Aorta (tissue), 5 donors: Measurements from ENCODE around the gene CCDC85C. TPM values are rescaled to one million over a fixed set of nuclear protein-coding genes. Genes with fewer than 3 reads are reported as not detected.
"Not testable (repeated sequence)": the region's sequence is repeated elsewhere in the genome, so short reads cannot be mapped to it uniquely, and the experiment has no call there.

Source experiments
- ATAC-seq: fragments of 200-7000 bp; cut with Tn5 transposase; one replicate; pipeline ENCODE4 v1.9.1; 2022; ENCODE audit warnings: moderate library complexity; ENCODE audit not compliant: low FRiP score
- DNase-seq, 2 donors: peaks; one replicate each; pipeline ENCODE4 v3.0.0-alpha.2; 2020
- H3K27ac ChIP-seq, 2 donors: one replicate each; pipeline ENCODE4 v1.5.1; 2013; ENCODE audit warnings: low read length in 2 of 2, mild to moderate bottlenecking in 2 of 2, moderate library complexity in 2 of 2, control low read depth in 1 of 2, inconsistent platforms in 1 of 2, low read depth in 1 of 2
- H3K27me3 ChIP-seq, 2 donors: one replicate each; pipeline ENCODE4 v1.6.1; 2013; ENCODE audit warnings: control low read depth in 1 of 2, low read length in 1 of 2, mild to moderate bottlenecking in 1 of 2, moderate library complexity in 1 of 2; ENCODE audit not compliant: insufficient read depth in 2 of 2, control insufficient read depth in 1 of 2
- H3K36me3 ChIP-seq, 2 donors: one replicate each; pipeline ENCODE4 v1.6.1; 2013; ENCODE audit warnings: control low read depth in 1 of 2, low read length in 1 of 2, mild to moderate bottlenecking in 1 of 2; ENCODE audit not compliant: insufficient read depth in 2 of 2, control insufficient read depth in 1 of 2
- H3K4me1 ChIP-seq, 2 donors: one replicate each; pipeline ENCODE4 v1.6.1; 2013; ENCODE audit warnings: low read length in 2 of 2, control low read depth in 1 of 2, mild to moderate bottlenecking in 1 of 2, moderate library complexity in 1 of 2; ENCODE audit not compliant: insufficient read depth in 2 of 2, control insufficient read depth in 1 of 2
- H3K4me3 ChIP-seq, 2 donors: one replicate each; pipeline ENCODE4 v1.5.1; 2013; ENCODE audit warnings: low read length in 2 of 2, control low read depth in 1 of 2, mild to moderate bottlenecking in 1 of 2
- H3K9me3 ChIP-seq: one replicate; pipeline ENCODE4 v1.6.1; 2013; ENCODE audit warnings: mild to moderate bottlenecking, low read length; ENCODE audit not compliant: control insufficient read depth
- WGBS, 2 donors: extraction: QIAGEN DNeasy Blood & Tissue Kit; methylation state at CpG; one replicate each; pipeline ENCODE4 v1.1.7; 2013; 5-methylcytosine and 5-hydroxymethylcytosine counted together
- intact Hi-C, 2 donors: fragments of 100-400 bp; cut with DNase I; formaldehyde crosslinking; loops; one replicate each; pipeline versions ENCODE4 v1.14.2 to v1.15.0; 2022
- polyA plus RNA-seq, 2 donors: library from polyadenylated mRNA; stranded (reverse); fragments of 200-250 nt; gene quantifications; one replicate each; pipeline ENCODE4 v1.2.3, GENCODE V29; 2013
- total RNA-seq, 2 donors: library from RNA; stranded (reverse); fragmentation: NEBNext Ultra II Directional; extraction: Animal tissue kit (Norgen Biotek cat#: 25700); gene quantifications; one replicate each; pipeline ENCODE4 v1.2.1, GENCODE V29; 2021
- donor health status: healthy with polysubstance abuse.
- donor health status: Bipolar disorder and iron deficiency.
- donor health status: DM: no; HTN: no; CAD: no.
- donor health status: DM: no; HTN: no; CAD: no.
- donor health status: DM: yes; HTN: yes; CAD: no.

CCDC85C gene
- total and polyA plus RNA-seq, 4 donors, result 1.2 to 8.1 (median 7.0) TPM

DNA sequence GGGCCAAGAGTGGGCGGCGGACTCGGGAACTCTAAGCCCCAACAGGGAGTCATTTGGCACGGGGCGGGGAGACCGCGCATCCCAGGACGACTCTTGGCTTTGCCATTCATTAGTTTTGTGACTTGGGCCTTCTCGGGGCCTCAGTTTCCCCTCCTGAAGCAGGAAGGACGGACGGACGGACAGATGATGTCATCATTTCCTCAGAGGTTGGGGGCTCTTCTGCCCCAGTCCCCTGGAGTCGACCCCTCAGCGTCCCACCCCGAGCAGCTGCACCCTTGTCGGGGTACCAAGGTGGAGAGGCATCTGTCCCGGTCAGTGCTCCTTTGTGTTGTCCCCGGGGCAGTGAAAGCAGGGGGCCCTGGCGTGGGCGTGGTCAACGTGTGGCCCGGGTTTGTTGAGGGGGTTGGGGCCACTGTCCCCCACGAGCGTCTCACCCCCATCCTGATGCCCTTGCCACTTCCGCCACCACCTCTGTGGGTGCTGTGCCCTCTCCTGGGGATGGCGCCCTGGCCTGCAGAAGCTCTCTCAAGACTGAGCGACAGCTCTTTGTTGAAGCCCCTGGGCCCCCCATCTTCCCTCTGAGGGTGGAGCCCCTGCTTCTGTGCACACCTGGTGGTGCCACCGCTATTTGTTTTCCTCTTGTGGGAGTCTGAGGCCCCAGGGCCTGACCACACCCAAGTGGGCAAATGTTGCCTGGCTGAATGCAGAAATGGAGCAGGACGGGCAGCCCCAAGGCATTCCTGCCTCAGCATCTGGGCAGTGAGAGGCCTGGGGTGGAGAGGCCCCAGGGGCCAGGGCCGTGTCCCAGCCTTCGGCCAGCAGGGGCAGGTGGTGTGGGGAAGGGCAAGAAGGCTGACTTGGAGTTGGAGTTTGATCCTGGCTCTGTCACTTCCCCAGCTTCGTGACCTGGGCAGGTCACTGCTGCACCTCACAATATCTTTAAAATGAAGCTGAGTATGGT lies 41.8 kb upstream of the CCDC85C start:
- intact Hi-C loops, result no loop called here
- DNase-seq (no peak), ATAC-seq (no peak)
- H3K36me3 ChIP-seq, result no peaks in the 10 kb centered on the region
- no peaks in the 10 kb centered on the region for H3K27me3 ChIP-seq
- H3K4me1 ChIP-seq, result no peaks in the 10 kb centered on the region
- no peaks in the 10 kb centered on the region for H3K9me3 ChIP-seq
- H3K27ac ChIP-seq, result no peak overlapping the region
- peak overlapping the region in 1 of 2 donors; percentile 6 for H3K4me3 ChIP-seq
- WGBS, 2 donors, result 53 to 55% methylated on average over 29 to 32 of the region's 32 CpGs

DNA sequence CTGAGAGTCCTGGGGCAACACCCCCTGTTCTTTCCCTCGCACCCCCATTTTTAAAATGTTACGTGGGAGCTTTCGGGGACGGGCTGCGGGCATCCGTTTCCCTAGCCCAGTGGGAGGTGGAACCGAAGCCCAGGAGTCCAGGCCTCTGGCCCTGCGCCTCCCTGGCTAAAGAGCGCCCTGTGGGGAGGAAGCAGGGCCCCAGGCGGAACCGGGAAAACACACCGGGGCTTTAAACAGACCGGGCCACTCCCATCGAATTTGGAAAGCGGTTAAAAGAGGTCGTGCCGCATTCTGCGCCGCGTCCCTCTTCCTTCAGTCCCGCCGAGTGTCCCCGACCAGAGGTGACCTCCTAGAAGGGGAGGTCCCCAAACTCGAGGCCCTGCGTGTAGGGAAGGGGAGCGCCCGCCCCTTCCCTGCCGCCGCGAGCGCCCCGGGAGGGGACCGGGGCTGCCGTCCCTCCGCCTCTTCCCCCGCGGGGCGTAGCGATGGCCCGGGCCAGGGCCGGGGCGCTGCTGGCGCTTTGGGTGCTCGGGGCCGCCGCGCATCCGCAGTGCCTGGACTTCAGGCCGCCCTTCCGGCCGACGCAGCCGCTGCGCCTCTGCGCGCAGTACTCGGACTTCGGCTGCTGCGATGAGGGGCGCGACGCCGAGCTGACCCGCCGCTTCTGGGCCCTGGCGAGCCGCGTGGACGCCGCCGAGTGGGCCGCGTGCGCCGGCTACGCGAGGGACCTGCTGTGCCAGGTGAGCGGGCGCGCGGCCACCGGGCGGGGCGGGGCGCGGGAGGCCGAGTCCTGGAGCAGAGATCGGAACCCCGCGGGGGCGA lies 40.9 kb upstream of the CCDC85C start, which contains the start of gene HHIPL1:
Gene HHIPL1 (plus strand): TSS at position 407 of the 822 bp plus-strand sequence. CDS start 79 bp downstream, at position 486.
- no peaks in the 10 kb centered on the region for H3K27me3 ChIP-seq
- H3K9me3 ChIP-seq, result no peaks in the 10 kb centered on the region
- intact Hi-C loops, result no loop called here
- peak; percentile 48 for ATAC-seq
- H3K4me3 ChIP-seq, result peak within 1 kb of the TSS; percentile 6 to 24
- H3K36me3 ChIP-seq, result no peaks in the 10 kb centered on the region
- H3K4me1 ChIP-seq, result no peaks in the 10 kb centered on the region
- no peak within 1 kb of the TSS for H3K27ac ChIP-seq
- WGBS, 2 donors, result 8 to 10% methylated on average over 71 to 91 of the region's 91 CpGs
- DNase-seq, result no peak

DNA sequence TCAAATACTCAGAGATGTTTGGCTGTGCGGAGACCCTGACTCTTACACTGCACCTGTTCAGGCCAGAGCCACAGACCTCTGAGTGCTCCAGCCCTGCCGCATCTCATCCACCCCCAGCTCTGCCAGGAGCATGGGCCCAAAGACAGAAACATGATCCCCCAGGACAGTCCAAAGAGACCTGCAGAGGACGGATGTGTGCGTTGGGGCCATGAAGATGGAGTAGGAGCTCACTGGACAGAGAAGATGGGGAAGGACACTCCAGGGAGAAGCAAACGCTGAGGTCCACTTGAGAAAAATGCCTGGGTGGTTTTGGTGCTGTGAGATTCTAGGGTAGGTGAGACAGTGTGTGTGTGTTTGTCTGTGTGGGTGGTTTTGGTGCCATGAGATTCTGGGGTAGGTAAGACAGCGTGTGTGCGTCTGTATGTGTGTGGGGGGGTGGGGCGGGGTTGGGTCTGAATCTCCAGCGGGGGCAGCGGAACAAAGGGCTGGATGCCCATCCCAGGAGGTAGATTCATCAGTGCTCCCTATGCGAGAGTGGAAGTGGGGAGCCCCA lies 40.1 kb upstream of the CCDC85C start:
- Histone ChIP-seq H3K9me3 (no peaks in the 10 kb centered on the region), H3K36me3 (no peaks in the 10 kb centered on the region), H3K27me3 (no peaks in the 10 kb centered on the region), H3K27ac (no peak overlapping the region), H3K4me3 (no peak overlapping the region), H3K4me1 (no peaks in the 10 kb centered on the region)
- ATAC-seq (no peak), DNase-seq (no peak)
- intact Hi-C loops, result no loop called here
- WGBS, 2 donors, result 94 to 96% methylated on average over 11 of the region's 11 CpGs

DNA sequence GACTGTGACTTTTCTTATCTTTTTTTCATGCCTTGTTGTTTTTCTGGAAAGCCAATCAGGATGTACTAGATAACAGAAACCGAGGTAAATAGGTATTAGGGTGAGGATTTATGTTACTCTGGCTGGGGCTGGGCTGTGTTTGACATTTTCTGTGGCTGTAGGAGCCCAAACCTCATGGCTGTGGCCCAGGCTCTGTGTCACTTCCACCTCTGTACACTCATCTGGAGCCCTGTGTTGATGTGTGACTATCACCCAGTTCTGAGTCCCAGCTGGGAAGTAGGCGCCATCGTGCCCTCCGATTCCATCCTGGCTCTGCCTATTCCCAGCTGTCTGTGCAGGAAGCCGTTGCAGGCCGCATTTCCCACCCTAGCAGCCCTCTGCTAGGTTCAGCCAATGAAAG lies 39.3 kb upstream of the CCDC85C start:
- 76 to 80% methylated on average over 6 of the region's 6 CpGs for WGBS, 2 donors
- ATAC-seq, result no peak
- Histone ChIP-seq H3K4me3 (no peak overlapping the region), H3K27me3 (no peaks in the 10 kb centered on the region), H3K4me1 (no peaks in the 10 kb centered on the region), H3K36me3 (no peaks in the 10 kb centered on the region), H3K27ac (no peak overlapping the region), H3K9me3 (no peaks in the 10 kb centered on the region)
- intact Hi-C loops, result no loop called here
- no peak for DNase-seq

DNA sequence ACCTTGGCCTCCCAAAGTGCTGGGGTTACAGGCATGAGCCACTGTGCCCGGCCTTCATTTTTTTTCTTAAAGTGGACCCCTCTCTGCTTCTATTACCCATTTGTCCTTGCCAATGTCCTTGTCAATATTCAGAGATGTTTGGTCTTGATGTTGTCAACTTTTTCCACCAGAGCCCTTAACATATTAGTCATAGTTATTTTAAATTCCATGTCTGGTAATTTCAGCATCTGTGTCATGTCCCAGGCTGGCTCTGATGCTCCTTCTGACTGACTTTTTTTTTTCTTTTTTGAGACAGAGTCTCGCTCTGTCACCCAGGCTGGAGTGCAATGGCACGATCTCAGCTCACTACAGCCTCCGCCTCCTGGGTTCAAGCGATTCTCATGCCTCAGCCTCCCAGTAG lies 38.8 kb upstream of the CCDC85C start:
- H3K36me3 ChIP-seq, H3K4me3 ChIP-seq, H3K4me1 ChIP-seq, H3K9me3 ChIP-seq, ATAC-seq, intact Hi-C loops, H3K27ac ChIP-seq, H3K27me3 ChIP-seq, DNase-seq: not testable (repeated sequence)
- WGBS, 2 donors, result 95 to 97% methylated on average over 5 of the region's 5 CpGs

DNA sequence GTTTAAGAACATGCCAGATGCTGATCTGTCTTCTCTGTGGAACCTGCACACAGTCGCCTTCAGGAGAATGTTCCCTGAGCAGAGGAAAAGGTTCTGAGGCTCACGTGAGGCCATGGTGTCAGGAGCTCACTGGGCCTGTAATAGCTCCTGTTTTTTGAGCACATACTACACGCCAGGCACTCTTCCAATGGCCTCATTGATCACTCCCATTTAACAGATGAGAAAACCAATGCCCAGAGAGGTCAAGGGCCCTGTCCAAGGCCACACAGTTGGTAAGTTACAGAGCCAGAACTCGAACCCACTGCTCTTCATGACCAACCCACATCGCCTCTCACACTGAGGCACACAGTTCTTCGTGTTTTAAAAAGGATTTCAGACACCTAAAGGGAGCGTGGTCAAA lies 33.6 kb upstream of the CCDC85C start:
- Histone ChIP-seq H3K27me3 (no peaks in the 10 kb centered on the region), H3K4me3 (no peak overlapping the region), H3K27ac (no peak overlapping the region), H3K36me3 (no peaks in the 10 kb centered on the region), H3K4me1 (no peaks in the 10 kb centered on the region), H3K9me3 (no peaks in the 10 kb centered on the region)
- 91 to 92% methylated on average over 7 of the region's 7 CpGs for WGBS, 2 donors
- intact Hi-C loops, result no loop called here
- DNase-seq (no peak), ATAC-seq (no peak)

DNA sequence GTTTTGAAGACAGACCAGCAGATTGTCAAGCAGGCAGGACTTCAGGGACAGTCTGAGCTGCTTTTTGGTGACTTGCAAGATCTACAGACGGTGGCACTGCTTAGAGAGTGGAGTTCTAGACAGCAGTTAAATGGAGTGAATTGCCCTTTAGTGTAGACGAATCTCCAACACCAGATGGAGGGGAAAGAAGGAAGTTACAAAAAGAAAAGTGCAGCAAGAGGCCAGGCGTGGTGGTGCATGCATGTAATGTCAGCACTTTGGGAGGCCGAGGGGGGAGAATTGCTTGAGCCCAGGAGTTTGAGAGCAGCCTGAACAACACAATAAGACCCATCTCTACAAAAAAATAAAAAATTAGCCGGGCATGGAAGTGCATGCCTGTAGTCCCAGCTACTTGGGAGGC lies 32.5 kb upstream of the CCDC85C start:
- no peaks in the 10 kb centered on the region for H3K9me3 ChIP-seq
- H3K4me3 ChIP-seq, result no peak overlapping the region
- ATAC-seq, result no peak
- no peaks in the 10 kb centered on the region for H3K27me3 ChIP-seq
- intact Hi-C loops, result no loop called here
- DNase-seq, result no peak
- no peaks in the 10 kb centered on the region for H3K4me1 ChIP-seq
- H3K36me3 ChIP-seq, result no peaks in the 10 kb centered on the region
- WGBS, 2 donors, result 87 to 89% methylated on average over 5 of the region's 5 CpGs
- H3K27ac ChIP-seq, result no peak overlapping the region

DNA sequence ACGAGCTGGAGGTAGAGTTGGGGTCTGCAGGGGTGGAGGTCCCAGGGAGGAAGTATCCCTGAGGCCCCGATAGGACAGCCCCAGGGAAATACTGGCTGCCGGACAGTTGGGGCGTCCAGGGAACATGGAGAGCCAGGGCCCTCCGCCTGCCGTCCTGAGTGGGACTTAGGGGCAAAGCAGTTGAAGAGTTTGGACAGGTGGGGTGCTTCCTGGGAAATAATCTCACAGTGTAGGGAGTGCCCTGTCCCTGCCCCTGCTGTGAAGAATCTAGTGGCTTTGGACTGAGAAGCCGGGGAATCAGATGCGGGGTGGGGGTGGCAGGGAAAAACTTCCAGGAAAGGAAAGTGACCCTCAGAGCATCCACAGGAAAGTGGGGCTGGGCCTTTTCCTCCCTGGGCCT lies 31.1 kb upstream of the CCDC85C start:
- no peaks in the 10 kb centered on the region for H3K9me3 ChIP-seq
- WGBS, 2 donors, result 84 to 87% methylated on average over 8 of the region's 8 CpGs
- intact Hi-C loops, result no loop called here
- no peak for ATAC-seq
- H3K27me3 ChIP-seq, result no peaks in the 10 kb centered on the region
- no peaks in the 10 kb centered on the region for H3K4me1 ChIP-seq
- H3K36me3 ChIP-seq, result no peaks in the 10 kb centered on the region
- DNase-seq, result no peak
- no peak overlapping the region for H3K4me3 ChIP-seq
- H3K27ac ChIP-seq, result no peak overlapping the region
